ENCODE results near the gene MATN1.

DNA sequence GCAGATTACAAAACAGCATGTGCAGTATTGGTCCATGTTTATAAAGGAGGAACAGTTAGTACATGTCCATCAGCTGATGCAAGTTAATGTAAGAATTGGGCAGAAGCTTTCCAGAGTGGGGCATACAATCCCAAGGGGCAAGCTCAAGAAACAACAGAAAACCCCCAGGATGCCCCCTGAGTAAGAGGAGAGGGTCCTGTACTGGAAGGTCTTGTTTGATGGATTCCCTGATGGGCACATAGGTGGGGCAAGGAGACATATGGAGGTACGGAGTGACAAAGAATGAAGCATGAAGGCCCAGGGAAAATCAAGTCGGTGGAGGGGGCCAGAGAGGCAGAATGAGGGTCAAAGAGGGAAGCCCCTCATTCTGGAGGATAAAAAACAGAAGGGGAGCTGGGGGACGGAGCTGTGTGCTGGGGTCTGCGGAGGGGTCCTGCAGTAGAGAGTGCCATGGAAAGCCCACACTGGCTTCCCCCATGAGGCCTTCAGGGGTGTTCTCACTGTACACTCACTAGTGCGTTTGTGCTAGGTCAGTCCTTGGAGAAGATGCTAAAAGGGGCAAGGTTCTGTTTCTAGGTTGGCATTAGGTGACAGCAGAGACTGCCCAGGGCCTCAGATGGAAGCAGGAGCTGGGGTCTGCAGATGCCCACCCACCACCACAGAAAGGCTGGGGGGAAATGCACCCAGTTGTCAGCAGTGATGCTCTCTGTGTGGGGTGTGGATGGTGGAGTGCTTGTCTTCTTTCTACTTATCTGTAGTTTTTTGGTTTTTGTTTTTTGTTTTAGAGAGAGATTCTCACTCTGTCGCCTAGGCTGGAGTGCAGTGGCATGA is 12.5 kb upstream of the MATN1 start:
- TF ChIP-seq CTCF (optimal IDR thresholded peaks at IDR 0.05 in 1 of 3, IDR thresholded peaks at IDR 0.05 in 1 of 3, conservative IDR thresholded peaks at IDR 0.05 in 1 of 3; ENCODE audit: extremely low read depth in 1 of 3, insufficient read depth in 2 of 3, low read length in 3 of 3) = no peak
- TF ChIP-seq EZH2 (IDR thresholded peaks at IDR 0.05; ENCODE audit: low read length) = no peak

Data from keratinocyte (primary cell).